Measurements from ENCODE around the gene DCT. TPM values are rescaled to one million over a fixed set of nuclear protein-coding genes. Genes with fewer than 3 reads are reported as not detected.

DCT gene
- total RNA-seq, 1 experiment from 2014 or later: not detected

DNA sequence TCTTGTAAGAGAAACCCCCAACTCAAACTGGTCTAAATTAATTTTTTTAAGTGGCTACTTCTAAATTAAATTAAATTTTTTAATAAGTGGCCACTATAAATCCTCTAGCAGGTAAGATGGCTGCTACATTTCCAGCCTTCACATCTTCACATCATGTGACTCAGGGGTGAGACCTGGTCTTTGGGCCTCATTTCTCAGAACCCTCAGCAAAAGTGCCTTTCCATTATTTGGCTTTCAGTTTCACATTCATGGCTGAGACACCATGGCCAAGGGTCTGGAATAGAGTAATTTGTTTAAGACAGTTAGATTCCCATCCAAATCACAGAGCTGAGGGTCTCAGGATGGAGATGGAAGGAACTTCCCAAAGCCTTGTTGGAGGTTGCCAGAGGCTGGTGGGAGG lies 47.5 kb downstream of the DCT start:
- CTCF ChIA-PET: interaction anchor here (0.6 kb wide), 2 partner anchors 174 to 195 kb away, joined by 4 read pairs; no protein-coding TSS in a partner anchor
- DNase-seq: no peak
- BruUV-seq (replicated peaks): no TSS peak

DNA sequence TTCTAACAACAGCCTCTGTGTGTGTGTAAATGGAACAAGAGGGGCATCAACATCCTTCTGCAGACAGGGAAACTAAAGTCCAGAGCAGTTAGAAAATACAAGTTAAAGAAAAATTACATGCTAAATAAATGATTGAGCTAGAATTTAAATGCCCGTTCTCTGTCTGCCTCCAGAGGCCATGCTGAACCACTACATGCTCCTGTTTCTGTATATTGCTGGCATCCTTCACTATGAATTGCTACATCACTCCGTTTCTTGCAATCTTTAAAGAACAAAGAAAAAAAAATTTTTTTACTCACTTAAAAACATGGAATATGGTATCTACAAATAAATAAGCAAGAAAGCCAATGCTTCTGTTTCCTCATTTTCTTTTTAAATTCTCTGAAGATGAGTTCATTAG lies 47.9 kb downstream of the DCT start:
- Histone ChIP-seq H3K36me3 (ENCODE audit: low read depth, low read length) (no peaks in the 10 kb centered on the region), H3K9me2 (replicated peaks; ENCODE audit: low read length) (no peaks in the 10 kb centered on the region), H3K4me1 (ENCODE audit: insufficient read depth, low read length) (no peaks in the 10 kb centered on the region), H3K9me3 (ENCODE audit: low read length) (no peaks in the 10 kb centered on the region), H3F3A (ENCODE audit: low read length, unreplicated experiment) (no peaks in the 10 kb centered on the region), H4K20me1 (ENCODE audit: low read length) (no peaks in the 10 kb centered on the region), H3K9ac (ENCODE audit: low read length) (no peak overlapping the region), H3K27me3 (ENCODE audit: low read length) (no peaks in the 10 kb centered on the region), H3K4me2 (ENCODE audit: low read length) (no peak overlapping the region), H3K4me3 (ENCODE audit: low read length) (no peak overlapping the region), H3K27ac (ENCODE audit: low read length) (no peak overlapping the region), H3K79me2 (ENCODE audit: low read length) (no peaks in the 10 kb centered on the region), H2AFZ (ENCODE audit: low read length) (no peak overlapping the region)
- TF ChIP-seq EZH2 (IDR thresholded peaks at IDR 0.05; ENCODE audit: low read length, unreplicated experiment): no peak
- TF ChIP-seq, protein P1, sequence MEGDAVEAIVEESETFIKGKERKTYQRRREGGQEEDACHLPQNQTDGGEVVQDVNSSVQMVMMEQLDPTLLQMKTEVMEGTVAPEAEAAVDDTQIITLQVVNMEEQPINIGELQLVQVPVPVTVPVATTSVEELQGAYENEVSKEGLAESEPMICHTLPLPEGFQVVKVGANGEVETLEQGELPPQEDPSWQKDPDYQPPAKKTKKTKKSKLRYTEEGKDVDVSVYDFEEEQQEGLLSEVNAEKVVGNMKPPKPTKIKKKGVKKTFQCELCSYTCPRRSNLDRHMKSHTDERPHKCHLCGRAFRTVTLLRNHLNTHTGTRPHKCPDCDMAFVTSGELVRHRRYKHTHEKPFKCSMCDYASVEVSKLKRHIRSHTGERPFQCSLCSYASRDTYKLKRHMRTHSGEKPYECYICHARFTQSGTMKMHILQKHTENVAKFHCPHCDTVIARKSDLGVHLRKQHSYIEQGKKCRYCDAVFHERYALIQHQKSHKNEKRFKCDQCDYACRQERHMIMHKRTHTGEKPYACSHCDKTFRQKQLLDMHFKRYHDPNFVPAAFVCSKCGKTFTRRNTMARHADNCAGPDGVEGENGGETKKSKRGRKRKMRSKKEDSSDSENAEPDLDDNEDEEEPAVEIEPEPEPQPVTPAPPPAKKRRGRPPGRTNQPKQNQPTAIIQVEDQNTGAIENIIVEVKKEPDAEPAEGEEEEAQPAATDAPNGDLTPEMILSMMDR (conservative IDR thresholded peaks at IDR 0.05; ENCODE audit: low read depth, low read length): peak; percentile 41; the same call in 1 of the 2 replicates
- no peak for ATAC-seq
- no TSS peak for BruUV-seq (replicated peaks)
- intact Hi-C loops (cut with micrococcal nuclease): loop anchor here (2.0 kb wide), 1 partner anchor 29 kb away; no protein-coding TSS in a partner anchor
- POLR2A ChIA-PET (ENCODE audit: unreplicated experiment): no interaction called here
- no peak for DNase-seq
- CTCF ChIA-PET: interaction anchor here (0.6 kb wide), 2 partner anchors 174 to 196 kb away, joined by 4 read pairs; no protein-coding TSS in a partner anchor

More for the DNA sequence above, 47.5 kb downstream of the DCT start:
- Histone ChIP-seq H3K4me3 (ENCODE audit: low read length) (no peak overlapping the region), H4K20me1 (ENCODE audit: low read length) (no peaks in the 10 kb centered on the region), H3K36me3 (ENCODE audit: low read depth, low read length) (no peaks in the 10 kb centered on the region), H3K9ac (ENCODE audit: low read length) (no peak overlapping the region), H3K27ac (ENCODE audit: low read length) (no peak overlapping the region), H3K4me1 (ENCODE audit: insufficient read depth, low read length) (no peaks in the 10 kb centered on the region), H3K4me2 (ENCODE audit: low read length) (no peak overlapping the region), H3K9me3 (ENCODE audit: low read length) (no peaks in the 10 kb centered on the region), H3K9me2 (replicated peaks; ENCODE audit: low read length) (no peaks in the 10 kb centered on the region), H2AFZ (ENCODE audit: low read length) (no peak overlapping the region), H3K79me2 (ENCODE audit: low read length) (no peaks in the 10 kb centered on the region), H3K27me3 (ENCODE audit: low read length) (no peaks in the 10 kb centered on the region), H3F3A (ENCODE audit: low read length, unreplicated experiment) (no peaks in the 10 kb centered on the region)
- no peak for TF ChIP-seq EZH2phosphoT487 (IDR thresholded peaks at IDR 0.05; ENCODE audit: borderline replicate concordance, low read length)
- no peak for TF ChIP-seq EZH2 (IDR thresholded peaks at IDR 0.05; ENCODE audit: low read length, unreplicated experiment)
- intact Hi-C loops (cut with micrococcal nuclease): loop anchor here (2.0 kb wide), 1 partner anchor 29 kb away; no protein-coding TSS in a partner anchor
- ATAC-seq: no peak
- POLR2A ChIA-PET (ENCODE audit: unreplicated experiment): no interaction called here

DNA sequence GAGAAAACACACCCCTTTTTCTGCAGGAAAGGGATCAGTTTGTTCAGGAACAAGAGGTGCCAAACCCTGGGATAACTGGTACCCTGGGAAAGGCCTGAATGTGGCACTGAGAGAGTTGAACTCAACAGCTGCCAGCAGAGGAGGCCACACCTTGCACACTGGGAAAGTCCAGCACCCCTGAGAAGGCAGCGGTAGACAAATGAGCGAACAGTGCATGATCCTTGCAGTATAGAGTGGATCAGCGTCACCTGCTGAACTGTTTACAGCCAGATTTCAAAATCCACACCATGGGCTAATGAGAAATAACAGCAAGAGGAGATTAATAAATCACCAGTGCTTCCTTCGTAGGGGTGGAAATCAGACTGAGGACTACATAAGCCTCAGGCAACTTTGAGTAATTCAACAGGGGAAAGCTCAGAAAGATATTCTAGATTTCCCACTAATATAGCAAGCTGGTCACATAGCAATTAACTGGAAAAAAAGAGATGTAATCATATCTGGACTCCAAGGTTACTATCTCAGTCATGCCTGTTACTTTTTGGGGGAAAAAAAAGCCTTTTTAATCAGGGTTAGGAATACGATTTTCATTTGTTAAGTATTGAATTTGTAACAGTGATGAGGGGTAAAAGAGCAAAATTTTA lies 52.0 kb downstream of the DCT start:
- no peak for ATAC-seq
- Histone ChIP-seq H3K9ac (ENCODE audit: low read length) (no peak overlapping the region), H3K9me2 (replicated peaks; ENCODE audit: low read length) (no peaks in the 10 kb centered on the region), H3K27ac (ENCODE audit: low read length) (no peak overlapping the region), H3K27me3 (ENCODE audit: low read length) (no peaks in the 10 kb centered on the region), H3K79me2 (ENCODE audit: low read length) (no peaks in the 10 kb centered on the region), H3K4me1 (ENCODE audit: insufficient read depth, low read length) (no peaks in the 10 kb centered on the region), H4K20me1 (ENCODE audit: low read length) (no peaks in the 10 kb centered on the region), H3K4me3 (ENCODE audit: low read length) (no peak overlapping the region), H3K9me3 (ENCODE audit: low read length) (no peaks in the 10 kb centered on the region), H3F3A (ENCODE audit: low read length, unreplicated experiment) (no peaks in the 10 kb centered on the region), H3K4me2 (ENCODE audit: low read length) (no peak overlapping the region), H2AFZ (ENCODE audit: low read length) (no peak overlapping the region), H3K36me3 (ENCODE audit: low read depth, low read length) (no peaks in the 10 kb centered on the region)
- no TSS peak for BruUV-seq (replicated peaks)
- ChIA-PET CTCF (no interaction called here), POLR2A (ENCODE audit: unreplicated experiment) (no interaction called here)
- intact Hi-C loops (cut with micrococcal nuclease): no loop called here
- no peak for DNase-seq
- no peak for TF ChIP-seq EZH2 (IDR thresholded peaks at IDR 0.05; ENCODE audit: low read length, unreplicated experiment)
- no peak for TF ChIP-seq EZH2phosphoT487 (IDR thresholded peaks at IDR 0.05; ENCODE audit: borderline replicate concordance, low read length)
- TF ChIP-seq, protein P1 (conservative IDR thresholded peaks at IDR 0.05; ENCODE audit: low read depth, low read length): no peak
